COLO668 (cell line): Measurements from ENCODE around the gene IGIP.
A peak's percentile ranks its signal among the peaks of the same experiment; 100 is the strongest.

ENCODE experiments used
- DNase-seq: peaks from one replicate; lab custom pipeline; 2025; ENCODE audit not compliant: unreplicated experiment; lab: John Stamatoyannopoulos, UW

The IGIP gene

GRCh38 chr5:140111011-140111858 lies 14.5 kb upstream of the IGIP start:
- no peak for DNase-seq

- no peak for DNase-seq
Observed at GRCh38 chr5:140111859-140112551, 13.7 kb upstream of the IGIP start.

- DNase-seq, result no peak
Observed at GRCh38 chr5:140112685-140113179, 13.0 kb upstream of the IGIP start.

GRCh38 chr5:140113180-140113698 lies 12.5 kb upstream of the IGIP start:
- no peak for DNase-seq

- DNase-seq, result peak; percentile 90
Observed at GRCh38 chr5:140113699-140114263, 12.0 kb upstream of the IGIP start, which contains the start of gene PURA. PURA (plus strand) TSS chr5:140114109; CDS start chr5:140114182, 73 bp downstream.

- DNase-seq, result peak; percentile 57
Observed at GRCh38 chr5:140114341-140115185, 11.2 kb upstream of the IGIP start.

- DNase-seq, result no peak
Observed at GRCh38 chr5:140115186-140115500, 10.6 kb upstream of the IGIP start.

- DNase-seq, result no peak
Observed at GRCh38 chr5:140116716-140117115, 9.0 kb upstream of the IGIP start.

- no peak for DNase-seq
Observed at GRCh38 chr5:140117523-140117922, 8.2 kb upstream of the IGIP start.

GRCh38 chr5:140118302-140118936 lies 7.3 kb upstream of the IGIP start:
- no peak for DNase-seq

GRCh38 chr5:140126315-140127012 lies 727 bp downstream of the IGIP start:
- no peak for DNase-seq

GRCh38 chr5:140128376-140128775 lies 2.6 kb downstream of the IGIP start:
- no peak for DNase-seq

GRCh38 chr5:140130949-140131733 lies 5.4 kb downstream of the IGIP start:
- no peak for DNase-seq

- DNase-seq, result no peak
Observed at GRCh38 chr5:140131967-140132409, 6.3 kb downstream of the IGIP start.

GRCh38 chr5:140133514-140134167 lies 7.9 kb downstream of the IGIP start:
- DNase-seq, result no peak

- DNase-seq, result no peak
Observed at GRCh38 chr5:140134277-140134935, 8.7 kb downstream of the IGIP start.

GRCh38 chr5:140135127-140135526 lies 9.4 kb downstream of the IGIP start:
- DNase-seq, result no peak

- DNase-seq, result no peak
Observed at GRCh38 chr5:140136624-140137023, 10.9 kb downstream of the IGIP start.
